K562 (cell line): ENCODE results near the gene C2. TPM values are rescaled to one million over a fixed set of nuclear protein-coding genes. Genes with fewer than 3 reads are reported as not detected.

Experiments used
- BCL6 ChIP-seq: fragments of 250-450 bp; sonication (Bioruptor Pico); IDR thresholded peaks from 2 replicates; pipeline ENCODE4 v1.4.0; 2020
- CBFA2T3 ChIP-seq: fragments of 450-650 bp; IDR thresholded peaks from 2 replicates; pipeline ENCODE4 v1.6.1; 2017
- CCAR2 ChIP-seq: fragments of 200-400 bp; formaldehyde crosslinking; IDR thresholded peaks from 2 replicates; pipeline ENCODE4 v1.6.1; 2017; ENCODE audit warnings: mild to moderate bottlenecking, low read depth, low read length
- EHMT2 ChIP-seq: fragments of 450-650 bp; IDR thresholded peaks from 2 replicates; pipeline ENCODE4 v1.6.1; 2018; ENCODE audit warnings: antibody characterized with exemption
- GABPA ChIP-seq: fragments of 200-800 bp; sonication (Bioruptor generic); conservative IDR thresholded peaks from 2 replicates; pipeline ENCODE4 v1.6.1; 2016; ENCODE audit warnings: low read depth, missing genetic modification characterization, missing compliant biosample characterization
- LCOR ChIP-seq: sonication (generic); formaldehyde crosslinking; IDR thresholded peaks from 2 replicates; pipeline ENCODE4 v1.8.0; 2022; ENCODE audit warnings: mild to moderate bottlenecking, missing genetic modification reagents
- MCM3 ChIP-seq: fragments of 450-650 bp; IDR thresholded peaks from 2 replicates; pipeline ENCODE4 v1.6.1; 2016
- NCOA2 ChIP-seq, 2 experiments: fragments of 450-650 bp; IDR thresholded peaks; 2 replicates each; pipeline ENCODE4 v1.6.1; 2018; ENCODE audit warnings: mild to moderate bottlenecking in 2 of 2, moderate library complexity in 1 of 2; ENCODE audit not compliant: partially characterized antibody in 2 of 2
- RBM15 ChIP-seq: fragments of 200-400 bp; formaldehyde crosslinking; IDR thresholded peaks from 2 replicates; pipeline ENCODE4 v1.6.1; 2018; ENCODE audit warnings: mild to moderate bottlenecking, low read length, moderate library complexity; ENCODE audit not compliant: insufficient read depth
- RFX5 ChIP-seq: IDR thresholded peaks from 2 replicates; pipeline ENCODE4 v1.6.1; 2011; ENCODE audit warnings: low read depth, mild to moderate bottlenecking, improper control_type of control experiment, low read length
- SMAD2 ChIP-seq: fragments of 150-350 bp; IDR thresholded peaks from 2 replicates; pipeline ENCODE4 v1.6.1; 2014; ENCODE audit warnings: low read depth, mild to moderate bottlenecking, low read length
- SRSF3 ChIP-seq: fragments of 200-400 bp; formaldehyde crosslinking; IDR thresholded peaks from 2 replicates; pipeline ENCODE4 v1.6.1; 2016; ENCODE audit warnings: mild to moderate bottlenecking, low read length, moderate library complexity; ENCODE audit not compliant: insufficient read depth
- ZEB2 ChIP-seq: fragments of 450-650 bp; IDR thresholded peaks from 2 replicates; pipeline ENCODE4 v1.6.1; 2016
- ZFPM2 ChIP-seq: fragments of 250-450 bp; sonication (Bioruptor Pico); IDR thresholded peaks from 2 replicates; pipeline ENCODE4 v1.5.1; 2022; ENCODE audit warnings: mild to moderate bottlenecking
- ZNF121 ChIP-seq: sonication (generic); formaldehyde crosslinking; conservative IDR thresholded peaks from 2 replicates; pipeline ENCODE4 v1.8.0; 2022; ENCODE audit warnings: missing genetic modification reagents
- ZNF174 ChIP-seq: fragments of 250-450 bp; sonication (Bioruptor Pico); IDR thresholded peaks from 2 replicates; pipeline ENCODE4 v1.4.0; 2020; ENCODE audit warnings: mild to moderate bottlenecking
- ZNF436 ChIP-seq: fragments of 250-450, 450-650 bp; sonication (Bioruptor Pico); formaldehyde crosslinking; IDR thresholded peaks from 2 replicates; pipeline ENCODE4 v1.7.0; 2020; ENCODE audit warnings: mild to moderate bottlenecking
- ZNF717 ChIP-seq: fragments of 250-450 bp; sonication (Bioruptor Pico); IDR thresholded peaks from 2 replicates; pipeline ENCODE4 v1.5.0; 2021
- polyA plus RNA-seq, 8 experiments: library from polyadenylated mRNA; depleted of rRNA in 4 of 8; stranded (reverse) in 5 of 8; unstranded in 3 of 8; fragments of >200 nt; fragmentation: Nextera tagmentation in 2 of 8; fragmentation: Illumina TruSeq in 1 of 8; extraction: Ambion mirVana in 2 of 8; extraction: Trizol in 1 of 8; gene quantifications; 2 replicates each; pipeline versions ENCODE4 v1.2.1 to v1.2.3, GENCODE V29; 2011 to 2014; ENCODE audit warnings: inconsistent platforms in 1 of 8, missing spikeins in 1 of 8
- total RNA-seq, 7 experiments: library from RNA; depleted of rRNA in 6 of 7; stranded (reverse); fragments of >200 nt in 6 of 7; fragmentation: Illumina TruSeq in 2 of 7; extraction: Trizol in 2 of 7; gene quantifications; 2 replicates each; pipeline versions ENCODE4 v1.2.1 to v1.2.3, GENCODE V29; 2011 to 2021; ENCODE audit warnings: low replicate concordance in 1 of 7
- TF ChIP-seq, protein P1 (sequence below): fragments of 250-450 bp; sonication (Bioruptor Pico); IDR thresholded peaks from 2 replicates; pipeline ENCODE4 v1.4.0; 2020; ENCODE audit warnings: mild to moderate bottlenecking, moderate library complexity, borderline replicate concordance
- TF ChIP-seq, protein P2 (sequence below): fragments of 250-450 bp; sonication (Bioruptor Pico); IDR thresholded peaks from 2 replicates; pipeline ENCODE4 v1.8.0; 2022; ENCODE audit warnings: inconsistent platforms
- TF ChIP-seq, protein P3 (sequence below), 2 experiments: fragments of 450-650 bp; IDR thresholded peaks; 2 replicates each; pipeline ENCODE4 v1.6.1; 2016
- TF ChIP-seq, protein P4 (sequence below): IDR thresholded peaks from 2 replicates; pipeline ENCODE4 v1.6.1; 2011; ENCODE audit not compliant: insufficient read length; ENCODE audit errors: extremely low read depth
- TF ChIP-seq, protein P5 (sequence below): fragments of 250-450 bp; sonication (Bioruptor Pico); IDR thresholded peaks from 2 replicates; pipeline ENCODE4 v1.8.0; 2021; ENCODE audit warnings: moderate library complexity, mild to moderate bottlenecking, inconsistent platforms

Gene C2
- total and polyA plus RNA-seq, 9 of the 15 experiments (the other 6 are each of a cell fraction or from before 2014, with no cell fraction given), result 0.05 to 1.1 (median 0.39) TPM; not detected in 1

DNA sequence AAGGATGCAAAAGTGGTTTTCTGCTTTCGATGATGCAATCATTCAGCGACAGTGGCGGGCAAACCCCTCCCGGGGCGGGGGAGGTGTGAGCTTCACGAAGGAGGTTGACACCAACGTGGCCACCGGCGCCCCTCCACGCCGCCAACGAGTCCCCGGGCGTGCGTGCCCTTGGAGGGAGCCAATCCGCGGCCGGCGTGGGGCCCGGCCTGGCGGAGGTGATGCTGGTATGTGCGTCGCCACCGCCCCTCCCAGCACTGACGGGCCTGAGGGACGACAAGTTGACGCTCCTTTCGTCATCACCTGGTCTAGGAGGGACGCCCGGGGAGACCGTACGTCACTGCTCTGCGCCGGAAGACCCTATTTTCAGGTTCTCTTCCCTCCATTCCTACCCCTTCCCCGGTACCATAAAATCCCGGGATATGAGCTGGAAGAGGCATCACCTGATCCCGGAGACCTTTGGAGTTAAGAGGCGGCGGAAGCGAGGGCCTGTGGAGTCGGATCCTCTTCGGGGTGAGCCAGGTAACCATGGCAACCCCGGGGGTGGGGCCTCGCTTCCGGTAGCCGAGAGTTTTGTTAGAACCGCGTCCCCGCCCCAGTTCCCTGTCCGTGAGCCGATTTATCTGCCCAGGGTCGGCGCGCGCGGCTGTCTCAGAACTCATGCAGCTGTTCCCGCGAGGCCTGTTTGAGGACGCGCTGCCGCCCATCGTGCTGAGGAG lies 44.6 kb downstream of the C2 start, which contains the start of gene DXO (continued):
- TF ChIP-seq, protein P1, sequence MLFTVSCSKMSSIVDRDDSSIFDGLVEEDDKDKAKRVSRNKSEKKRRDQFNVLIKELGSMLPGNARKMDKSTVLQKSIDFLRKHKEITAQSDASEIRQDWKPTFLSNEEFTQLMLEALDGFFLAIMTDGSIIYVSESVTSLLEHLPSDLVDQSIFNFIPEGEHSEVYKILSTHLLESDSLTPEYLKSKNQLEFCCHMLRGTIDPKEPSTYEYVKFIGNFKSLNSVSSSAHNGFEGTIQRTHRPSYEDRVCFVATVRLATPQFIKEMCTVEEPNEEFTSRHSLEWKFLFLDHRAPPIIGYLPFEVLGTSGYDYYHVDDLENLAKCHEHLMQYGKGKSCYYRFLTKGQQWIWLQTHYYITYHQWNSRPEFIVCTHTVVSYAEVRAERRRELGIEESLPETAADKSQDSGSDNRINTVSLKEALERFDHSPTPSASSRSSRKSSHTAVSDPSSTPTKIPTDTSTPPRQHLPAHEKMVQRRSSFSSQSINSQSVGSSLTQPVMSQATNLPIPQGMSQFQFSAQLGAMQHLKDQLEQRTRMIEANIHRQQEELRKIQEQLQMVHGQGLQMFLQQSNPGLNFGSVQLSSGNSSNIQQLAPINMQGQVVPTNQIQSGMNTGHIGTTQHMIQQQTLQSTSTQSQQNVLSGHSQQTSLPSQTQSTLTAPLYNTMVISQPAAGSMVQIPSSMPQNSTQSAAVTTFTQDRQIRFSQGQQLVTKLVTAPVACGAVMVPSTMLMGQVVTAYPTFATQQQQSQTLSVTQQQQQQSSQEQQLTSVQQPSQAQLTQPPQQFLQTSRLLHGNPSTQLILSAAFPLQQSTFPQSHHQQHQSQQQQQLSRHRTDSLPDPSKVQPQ (CRISPR knock-in tag), result no peak
- TF ChIP-seq RFX5 (peak; percentile 73; the same call in 1 of the 2 replicates), ZNF436 (CRISPR knock-in tag) (no peak), GABPA (tag) (peak; percentile 99), EHMT2 (no peak), MCM3 (no peak), ZNF121 (CRISPR knock-in tag) (no peak), LCOR (peak; percentile 58), ZFPM2 (CRISPR knock-in tag) (no peak), BCL6 (CRISPR knock-in tag) (no peak), NCOA2 (IDR thresholded peaks at IDR 0.05; ENCODE audit: partially characterized antibody in 2 of 2) (no peak), ZNF174 (no peak), ZEB2 (peak; percentile 58), CCAR2 (no peak), RBM15 (no peak), CBFA2T3 (peak; percentile 39), SMAD2 (no peak), SRSF3 (no peak), ZNF717 (CRISPR knock-in tag) (0 out of 2 replicates have a peak, but pooled peaks have one; percentile 7)
- TF ChIP-seq, protein P2, sequence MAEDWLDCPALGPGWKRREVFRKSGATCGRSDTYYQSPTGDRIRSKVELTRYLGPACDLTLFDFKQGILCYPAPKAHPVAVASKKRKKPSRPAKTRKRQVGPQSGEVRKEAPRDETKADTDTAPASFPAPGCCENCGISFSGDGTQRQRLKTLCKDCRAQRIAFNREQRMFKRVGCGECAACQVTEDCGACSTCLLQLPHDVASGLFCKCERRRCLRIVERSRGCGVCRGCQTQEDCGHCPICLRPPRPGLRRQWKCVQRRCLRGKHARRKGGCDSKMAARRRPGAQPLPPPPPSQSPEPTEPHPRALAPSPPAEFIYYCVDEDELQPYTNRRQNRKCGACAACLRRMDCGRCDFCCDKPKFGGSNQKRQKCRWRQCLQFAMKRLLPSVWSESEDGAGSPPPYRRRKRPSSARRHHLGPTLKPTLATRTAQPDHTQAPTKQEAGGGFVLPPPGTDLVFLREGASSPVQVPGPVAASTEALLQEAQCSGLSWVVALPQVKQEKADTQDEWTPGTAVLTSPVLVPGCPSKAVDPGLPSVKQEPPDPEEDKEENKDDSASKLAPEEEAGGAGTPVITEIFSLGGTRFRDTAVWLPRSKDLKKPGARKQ (CRISPR knock-in tag), result no peak
- TF ChIP-seq, protein P3, sequence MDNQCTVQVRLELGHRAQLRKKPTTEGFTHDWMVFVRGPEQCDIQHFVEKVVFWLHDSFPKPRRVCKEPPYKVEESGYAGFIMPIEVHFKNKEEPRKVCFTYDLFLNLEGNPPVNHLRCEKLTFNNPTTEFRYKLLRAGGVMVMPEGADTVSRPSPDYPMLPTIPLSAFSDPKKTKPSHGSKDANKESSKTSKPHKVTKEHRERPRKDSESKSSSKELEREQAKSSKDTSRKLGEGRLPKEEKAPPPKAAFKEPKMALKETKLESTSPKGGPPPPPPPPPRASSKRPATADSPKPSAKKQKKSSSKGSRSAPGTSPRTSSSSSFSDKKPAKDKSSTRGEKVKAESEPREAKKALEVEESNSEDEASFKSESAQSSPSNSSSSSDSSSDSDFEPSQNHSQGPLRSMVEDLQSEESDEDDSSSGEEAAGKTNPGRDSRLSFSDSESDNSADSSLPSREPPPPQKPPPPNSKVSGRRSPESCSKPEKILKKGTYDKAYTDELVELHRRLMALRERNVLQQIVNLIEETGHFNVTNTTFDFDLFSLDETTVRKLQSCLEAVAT (IDR thresholded peaks at IDR 0.05), result peak in 1 of 2 experiments; percentile 40; a peak in 1 of 4 replicates
- TF ChIP-seq, protein P4, sequence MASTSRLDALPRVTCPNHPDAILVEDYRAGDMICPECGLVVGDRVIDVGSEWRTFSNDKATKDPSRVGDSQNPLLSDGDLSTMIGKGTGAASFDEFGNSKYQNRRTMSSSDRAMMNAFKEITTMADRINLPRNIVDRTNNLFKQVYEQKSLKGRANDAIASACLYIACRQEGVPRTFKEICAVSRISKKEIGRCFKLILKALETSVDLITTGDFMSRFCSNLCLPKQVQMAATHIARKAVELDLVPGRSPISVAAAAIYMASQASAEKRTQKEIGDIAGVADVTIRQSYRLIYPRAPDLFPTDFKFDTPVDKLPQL, result no peak
- TF ChIP-seq, protein P5, sequence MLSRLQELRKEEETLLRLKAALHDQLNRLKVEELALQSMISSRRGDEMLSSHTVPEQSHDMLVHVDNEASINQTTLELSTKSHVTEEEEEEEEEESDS (CRISPR knock-in tag), result no peak
